CD8-positive, alpha-beta memory T cell (primary cell): ENCODE measurements around the gene SVIP. TPM values are rescaled to one million over a fixed set of nuclear protein-coding genes. Genes with fewer than 3 reads are reported as not detected.

Experiments used
- CTCF ChIA-PET: fragments of 350-600 bp; sonication (Branson Sonifier 250); formaldehyde crosslinking; loops from one replicate; lab custom pipeline; 2021; ENCODE audit warnings: antibody characterized with exemption; lab: Charles Lee
- POLR2A ChIA-PET: fragments of 350-600 bp; sonication (Branson Sonifier 250); formaldehyde crosslinking; loops from one replicate; lab custom pipeline; 2021; ENCODE audit warnings: antibody characterized with exemption; lab: Charles Lee
- DNase-seq, 5 donors: peaks; one replicate each; pipeline versions ENCODE4 v3.0.0 to v3.0.0-alpha.2; 2020 to 2022; ENCODE audit warnings: mixed read lengths in 1 of 5
- H3K27ac ChIP-seq: one replicate; pipeline ENCODE4 v1.7.0; 2013; ENCODE audit warnings: low read depth, mild to moderate bottlenecking, low read length, moderate library complexity
- H3K27me3 ChIP-seq: 2 replicates; pipeline ENCODE4 v1.7.0; 2013; ENCODE audit warnings: low read length, mild to moderate bottlenecking; ENCODE audit not compliant: insufficient read depth, poor library complexity, severe bottlenecking
- H3K36me3 ChIP-seq: 2 replicates; pipeline ENCODE4 v1.7.0; 2013; ENCODE audit warnings: mild to moderate bottlenecking, low read length, moderate library complexity; ENCODE audit not compliant: insufficient read depth
- H3K4me1 ChIP-seq: 2 replicates; pipeline ENCODE4 v1.7.0; 2013; ENCODE audit warnings: mild to moderate bottlenecking, low read length, moderate library complexity; ENCODE audit not compliant: insufficient read depth
- H3K4me3 ChIP-seq: 2 replicates; pipeline ENCODE4 v1.7.0; 2013; ENCODE audit warnings: mild to moderate bottlenecking, low read length
- H3K9me3 ChIP-seq: 2 replicates; pipeline ENCODE4 v1.7.0; 2013; ENCODE audit warnings: mild to moderate bottlenecking, low read length
- H3K27ac Mint-ChIP-seq, 8 donors: one replicate each; pipeline ENCODE4 v1.8.0; 2020 to 2021; ENCODE audit warnings: mixed read lengths in 8 of 8, mild to moderate bottlenecking in 6 of 8, inconsistent platforms in 3 of 8, moderate library complexity in 3 of 8
- H3K27me3 Mint-ChIP-seq, 2 donors: one replicate each; pipeline ENCODE4 v1.8.0; 2020 to 2021; ENCODE audit warnings: mixed read lengths in 2 of 2, mild to moderate bottlenecking in 1 of 2, moderate library complexity in 1 of 2
- H3K36me3 Mint-ChIP-seq, 3 donors: one replicate each; pipeline ENCODE4 v1.8.0; 2020 to 2021; ENCODE audit warnings: mixed read lengths in 3 of 3, inconsistent platforms in 1 of 3, mild to moderate bottlenecking in 1 of 3
- H3K4me1 Mint-ChIP-seq, 3 donors: one replicate each; pipeline ENCODE4 v1.8.0; 2020 to 2021; ENCODE audit warnings: mixed read lengths in 3 of 3, inconsistent platforms in 1 of 3, mild to moderate bottlenecking in 1 of 3
- H3K4me3 Mint-ChIP-seq, 7 donors: one replicate each; pipeline ENCODE4 v1.8.0; 2020 to 2021; ENCODE audit warnings: mixed read lengths in 7 of 7, mild to moderate bottlenecking in 6 of 7, moderate library complexity in 4 of 7, inconsistent platforms in 2 of 7
- H3K9me3 Mint-ChIP-seq, 5 donors: one replicate each; pipeline ENCODE4 v1.8.0; 2020 to 2022; ENCODE audit warnings: mixed read lengths in 5 of 5, mild to moderate bottlenecking in 3 of 5, moderate library complexity in 2 of 5, inconsistent platforms in 1 of 5
- polyA plus RNA-seq: library from polyadenylated mRNA; unstranded; fragments of 300-500 nt; fragmentation: Illumina TruSeq; gene quantifications from one replicate; pipeline ENCODE4 v1.2.3, GENCODE V29; 2021
- total RNA-seq, 2 experiments: library from RNA; stranded (reverse); gene quantifications; one replicate each; pipeline ENCODE4 v1.2.3, GENCODE V29; 2021

Gene SVIP
- total and polyA plus RNA-seq, 3 experiments from 2014 or later = 43.2 to 77.5 (median 74.7) TPM

DNA sequence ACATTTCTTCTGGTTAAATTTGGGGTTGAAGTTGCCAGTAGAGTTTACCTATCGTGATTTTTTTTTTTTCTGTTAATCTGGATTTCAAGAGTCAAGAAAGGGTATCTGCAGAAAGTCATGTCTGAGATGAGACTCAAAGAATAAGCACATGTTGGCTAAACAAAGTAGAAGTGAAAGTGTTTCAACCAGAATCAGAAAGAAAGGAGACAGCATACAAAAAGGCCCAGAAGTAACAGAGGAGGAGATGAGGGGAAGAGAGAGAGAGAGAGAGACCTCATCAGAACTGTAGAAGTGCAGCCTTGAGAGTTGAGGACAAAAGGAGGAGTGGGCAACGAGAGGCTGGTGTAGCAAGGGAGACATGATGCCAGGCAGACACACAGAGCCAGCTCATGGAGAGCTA, 54.9 kb downstream of the SVIP start:
- no peaks in the 10 kb centered on the region for H3K36me3 ChIP-seq
- Mint-ChIP-seq H3K4me1 (no peaks in the 10 kb centered on the region), H3K27ac (no peak overlapping the region), H3K36me3 (no peaks in the 10 kb centered on the region), H3K9me3 (no peaks in the 10 kb centered on the region), H3K27me3 (peaks cover 0 to 12% of the 10 kb centered on the region in 2 donors), H3K4me3 (no peak overlapping the region)
- H3K4me1 ChIP-seq = no peaks in the 10 kb centered on the region
- no peak overlapping the region for H3K27ac ChIP-seq
- no peaks in the 10 kb centered on the region for H3K27me3 ChIP-seq
- ChIA-PET CTCF (no interaction called here), POLR2A (no interaction called here)
- DNase-seq = no peak
- no peak overlapping the region for H3K4me3 ChIP-seq
- H3K9me3 ChIP-seq = no peaks in the 10 kb centered on the region

DNA sequence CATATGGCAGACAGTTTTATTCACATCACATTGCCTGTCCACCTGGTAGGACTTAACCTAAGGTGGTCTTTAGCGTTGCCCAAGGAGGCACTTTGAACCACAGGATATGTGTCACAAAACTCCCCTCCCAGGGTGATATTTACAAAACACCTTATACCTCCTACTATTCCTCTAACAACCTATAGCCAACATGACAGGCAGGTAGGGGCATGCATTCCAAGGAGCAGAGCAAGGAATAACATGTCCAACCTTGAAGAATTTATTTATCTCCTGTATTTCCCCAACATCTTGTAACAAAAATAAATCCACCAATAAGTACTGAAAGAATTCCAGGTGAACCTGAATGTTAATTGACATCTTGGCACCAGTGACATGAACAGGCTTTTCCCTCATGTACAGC, 60.5 kb downstream of the SVIP start:
- Histone ChIP-seq H3K36me3 (no peaks in the 10 kb centered on the region), H3K4me1 (no peaks in the 10 kb centered on the region), H3K27me3 (no peaks in the 10 kb centered on the region), H3K9me3 (no peaks in the 10 kb centered on the region), H3K4me3 (no peak overlapping the region), H3K27ac (no peak overlapping the region)
- H3K4me3 Mint-ChIP-seq = no peak overlapping the region
- DNase-seq = no peak
- peaks cover 1 to 4% of the 10 kb centered on the region in 2 donors for H3K27me3 Mint-ChIP-seq
- no peaks in the 10 kb centered on the region for H3K9me3 Mint-ChIP-seq
- H3K4me1 Mint-ChIP-seq = no peaks in the 10 kb centered on the region
- ChIA-PET CTCF (no interaction called here), POLR2A (no interaction called here)
- H3K27ac Mint-ChIP-seq = no peak overlapping the region
- H3K36me3 Mint-ChIP-seq = no peaks in the 10 kb centered on the region

Other genes starting within 250 kb of the SVIP start
- 10 to 100 TPM; 14.8 to 15.6 TPM for gene FANCF, start 204.0 kb downstream of the SVIP start, total RNA-seq
- gene FANCF, start 204.0 kb downstream of the SVIP start, polyA plus RNA-seq = 15.3 TPM
- 1 to 10 TPM; 1.7 to 2.7 TPM for gene GAS2, start 163.2 kb downstream of the SVIP start, total RNA-seq
- gene GAS2, start 163.2 kb downstream of the SVIP start, polyA plus RNA-seq = 3.5 TPM
- gene CCDC179, start 30.7 kb upstream of the SVIP start, total RNA-seq = not detected
- not detected for gene CCDC179, start 30.7 kb upstream of the SVIP start, polyA plus RNA-seq